HCT116 (cell line): ENCODE data around the gene EML1.

Experiments
- CBX3 ChIP-seq: IDR thresholded peaks from 2 replicates; pipeline ENCODE4 v1.6.1; 2012; ENCODE audit warnings: low read depth
- CEBPB ChIP-seq: IDR thresholded peaks from 2 replicates; pipeline ENCODE4 v1.6.1; 2012; ENCODE audit warnings: low read depth
- ELF1 ChIP-seq: IDR thresholded peaks from 2 replicates; pipeline ENCODE4 v1.6.1; 2012; ENCODE audit warnings: low read depth, borderline replicate concordance
- EZH2 ChIP-seq: fragments of 200-600 bp; sonication (generic); IDR thresholded peaks from 2 replicates; pipeline ENCODE4 v1.6.1; 2017; ENCODE audit warnings: antibody characterized with exemption, mixed run types
- POLR2A ChIP-seq: IDR thresholded peaks from 2 replicates; pipeline ENCODE4 v1.7.0; 2011; ENCODE audit warnings: borderline replicate concordance; ENCODE audit not compliant: insufficient read depth, insufficient read length; ENCODE audit errors: extremely low read depth
- POLR2AphosphoS5 ChIP-seq: IDR thresholded peaks from 2 replicates; pipeline ENCODE4 v1.6.1; 2011; ENCODE audit warnings: mild to moderate bottlenecking, low read depth, low read length, moderate library complexity
- RAD21 ChIP-seq: IDR thresholded peaks from 2 replicates; pipeline ENCODE4 v1.6.1; 2012; ENCODE audit warnings: low read depth, mild to moderate bottlenecking
- SIN3A ChIP-seq: IDR thresholded peaks from 2 replicates; pipeline ENCODE4 v1.6.1; 2012; ENCODE audit warnings: low read depth
- SP1 ChIP-seq: IDR thresholded peaks from 2 replicates; pipeline ENCODE4 v1.6.1; 2012; ENCODE audit warnings: low read depth
- TF ChIP-seq, protein P1 (sequence below), 3 experiments: fragments of 200-600 bp in 1 of 3; sonication (generic) in 1 of 3; IDR thresholded peaks in 2 of 3; conservative IDR thresholded peaks in 1 of 3; 2 replicates each; pipeline ENCODE4 v1.5.1; 2012 to 2017; ENCODE audit warnings: low read depth in 2 of 3, low read length in 2 of 3, antibody characterized with exemption in 1 of 3, borderline replicate concordance in 1 of 3, control low read depth in 1 of 3, mild to moderate bottlenecking in 1 of 3, mixed read lengths in 1 of 3, mixed run types in 1 of 3, moderate library complexity in 1 of 3; ENCODE audit not compliant: insufficient read depth in 1 of 3
- TF ChIP-seq, protein P2 (sequence below): IDR thresholded peaks from 2 replicates; pipeline ENCODE4 v1.6.1; 2011; ENCODE audit warnings: mild to moderate bottlenecking, low read length, moderate library complexity; ENCODE audit not compliant: insufficient replicate concordance; ENCODE audit errors: extremely low read depth
- TF ChIP-seq, protein P3 (sequence below): IDR thresholded peaks from 2 replicates; pipeline ENCODE4 v1.6.1; 2012
- TF ChIP-seq, protein P4 (sequence below): IDR thresholded peaks from 2 replicates; pipeline ENCODE4 v1.6.1; 2012

DNA sequence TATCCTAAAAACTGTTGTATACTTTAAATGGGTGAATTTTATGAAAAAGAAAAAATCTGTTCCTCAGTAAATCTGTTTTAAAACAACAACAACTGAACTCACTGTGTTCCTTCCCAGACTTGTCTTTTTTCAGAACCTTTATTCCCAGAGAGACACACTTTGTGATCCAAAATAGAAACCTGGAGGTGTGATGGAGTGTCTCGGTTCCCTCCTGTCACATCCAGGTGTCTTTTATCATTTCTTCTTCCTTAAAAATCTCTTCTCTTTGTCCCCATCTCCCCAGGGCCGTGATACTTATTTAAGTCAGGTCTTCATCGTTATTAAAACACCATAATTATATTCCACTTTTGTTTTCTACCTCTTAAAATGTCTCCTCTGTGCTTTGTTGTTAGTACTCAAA, 195.8 kb downstream of the EML1 start:
- TF ChIP-seq, protein P1, sequence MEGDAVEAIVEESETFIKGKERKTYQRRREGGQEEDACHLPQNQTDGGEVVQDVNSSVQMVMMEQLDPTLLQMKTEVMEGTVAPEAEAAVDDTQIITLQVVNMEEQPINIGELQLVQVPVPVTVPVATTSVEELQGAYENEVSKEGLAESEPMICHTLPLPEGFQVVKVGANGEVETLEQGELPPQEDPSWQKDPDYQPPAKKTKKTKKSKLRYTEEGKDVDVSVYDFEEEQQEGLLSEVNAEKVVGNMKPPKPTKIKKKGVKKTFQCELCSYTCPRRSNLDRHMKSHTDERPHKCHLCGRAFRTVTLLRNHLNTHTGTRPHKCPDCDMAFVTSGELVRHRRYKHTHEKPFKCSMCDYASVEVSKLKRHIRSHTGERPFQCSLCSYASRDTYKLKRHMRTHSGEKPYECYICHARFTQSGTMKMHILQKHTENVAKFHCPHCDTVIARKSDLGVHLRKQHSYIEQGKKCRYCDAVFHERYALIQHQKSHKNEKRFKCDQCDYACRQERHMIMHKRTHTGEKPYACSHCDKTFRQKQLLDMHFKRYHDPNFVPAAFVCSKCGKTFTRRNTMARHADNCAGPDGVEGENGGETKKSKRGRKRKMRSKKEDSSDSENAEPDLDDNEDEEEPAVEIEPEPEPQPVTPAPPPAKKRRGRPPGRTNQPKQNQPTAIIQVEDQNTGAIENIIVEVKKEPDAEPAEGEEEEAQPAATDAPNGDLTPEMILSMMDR (IDR thresholded peaks at IDR 0.05 in 2 of 3, conservative IDR thresholded peaks at IDR 0.05 in 1 of 3; ENCODE audit: borderline replicate concordance in 1 of 3, insufficient read depth in 1 of 3, low read depth in 2 of 3, low read length in 2 of 3): no peak
- no peak for TF ChIP-seq RAD21
- no peak for TF ChIP-seq POLR2A
- TF ChIP-seq, protein P2, sequence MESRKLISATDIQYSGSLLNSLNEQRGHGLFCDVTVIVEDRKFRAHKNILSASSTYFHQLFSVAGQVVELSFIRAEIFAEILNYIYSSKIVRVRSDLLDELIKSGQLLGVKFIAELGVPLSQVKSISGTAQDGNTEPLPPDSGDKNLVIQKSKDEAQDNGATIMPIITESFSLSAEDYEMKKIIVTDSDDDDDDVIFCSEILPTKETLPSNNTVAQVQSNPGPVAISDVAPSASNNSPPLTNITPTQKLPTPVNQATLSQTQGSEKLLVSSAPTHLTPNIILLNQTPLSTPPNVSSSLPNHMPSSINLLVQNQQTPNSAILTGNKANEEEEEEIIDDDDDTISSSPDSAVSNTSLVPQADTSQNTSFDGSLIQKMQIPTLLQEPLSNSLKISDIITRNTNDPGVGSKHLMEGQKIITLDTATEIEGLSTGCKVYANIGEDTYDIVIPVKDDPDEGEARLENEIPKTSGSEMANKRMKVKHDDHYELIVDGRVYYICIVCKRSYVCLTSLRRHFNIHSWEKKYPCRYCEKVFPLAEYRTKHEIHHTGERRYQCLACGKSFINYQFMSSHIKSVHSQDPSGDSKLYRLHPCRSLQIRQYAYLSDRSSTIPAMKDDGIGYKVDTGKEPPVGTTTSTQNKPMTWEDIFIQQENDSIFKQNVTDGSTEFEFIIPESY: no peak
- TF ChIP-seq EZH2: no peak
- no peak for TF ChIP-seq SIN3A
- TF ChIP-seq, protein P3, sequence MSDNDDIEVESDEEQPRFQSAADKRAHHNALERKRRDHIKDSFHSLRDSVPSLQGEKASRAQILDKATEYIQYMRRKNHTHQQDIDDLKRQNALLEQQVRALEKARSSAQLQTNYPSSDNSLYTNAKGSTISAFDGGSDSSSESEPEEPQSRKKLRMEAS: no peak
- TF ChIP-seq CEBPB: no peak
- TF ChIP-seq POLR2AphosphoS5: no peak
- TF ChIP-seq SP1: no peak
- TF ChIP-seq, protein P4, sequence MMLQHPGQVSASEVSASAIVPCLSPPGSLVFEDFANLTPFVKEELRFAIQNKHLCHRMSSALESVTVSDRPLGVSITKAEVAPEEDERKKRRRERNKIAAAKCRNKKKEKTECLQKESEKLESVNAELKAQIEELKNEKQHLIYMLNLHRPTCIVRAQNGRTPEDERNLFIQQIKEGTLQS: no peak
- no peak for TF ChIP-seq CBX3
- TF ChIP-seq ELF1: no peak
